ENCODE results near the gene CNP.
"Not testable (repeated sequence)": the region's sequence is repeated elsewhere in the genome, so short reads cannot be mapped to it uniquely, and the experiment has no call there.

The CNP gene

DNA sequence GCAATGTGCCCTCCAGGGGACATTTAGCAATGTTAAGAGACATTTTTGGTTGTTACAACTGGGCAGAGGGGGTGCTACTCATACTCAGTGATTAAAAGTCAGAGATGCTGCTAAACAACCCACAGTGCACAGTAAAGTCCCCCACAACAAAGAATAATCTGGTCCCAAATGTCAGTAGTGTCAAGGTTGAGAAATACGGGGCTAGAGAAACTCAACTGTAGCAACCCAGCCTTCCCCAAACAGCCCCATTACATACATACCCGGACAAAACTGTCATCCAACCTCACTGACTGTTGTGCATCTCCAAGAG lies 30.2 kb downstream of the CNP start:
- DNase-seq (ENCODE audit: insufficient read length) (no peak), FAIRE-seq (no peak)
- TF ChIP-seq POLR2A (IDR thresholded peaks at IDR 0.05; ENCODE audit: low read depth, low read length): no peak
- no peak for TF ChIP-seq TAF1 (IDR thresholded peaks at IDR 0.05; ENCODE audit: borderline replicate concordance, low read depth, low read length)
- TF ChIP-seq POLR2AphosphoS5 (IDR thresholded peaks at IDR 0.05; ENCODE audit: low read depth, low read length): 0 out of 2 replicates have a peak, but pooled peaks have one; percentile 14

DNA sequence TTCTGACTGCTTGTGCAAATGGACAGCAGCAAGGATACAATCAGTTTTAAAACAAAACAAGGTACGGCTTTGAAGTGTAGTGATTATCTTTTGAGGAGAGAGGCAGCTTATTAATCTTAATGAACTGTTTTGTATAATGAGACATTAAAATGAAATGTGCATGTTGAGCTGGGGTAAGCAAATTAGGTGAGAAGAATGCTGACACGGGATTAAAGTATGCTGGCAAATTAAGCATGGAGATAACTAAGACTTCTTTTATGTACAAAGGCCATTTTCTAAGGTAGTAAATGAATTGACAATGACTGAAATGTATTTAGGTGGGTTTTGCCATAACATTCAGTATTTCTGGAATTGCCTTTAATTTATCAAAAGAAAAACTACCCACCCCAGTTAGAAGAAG lies 31.9 kb downstream of the CNP start:
- no peak for FAIRE-seq

DNA sequence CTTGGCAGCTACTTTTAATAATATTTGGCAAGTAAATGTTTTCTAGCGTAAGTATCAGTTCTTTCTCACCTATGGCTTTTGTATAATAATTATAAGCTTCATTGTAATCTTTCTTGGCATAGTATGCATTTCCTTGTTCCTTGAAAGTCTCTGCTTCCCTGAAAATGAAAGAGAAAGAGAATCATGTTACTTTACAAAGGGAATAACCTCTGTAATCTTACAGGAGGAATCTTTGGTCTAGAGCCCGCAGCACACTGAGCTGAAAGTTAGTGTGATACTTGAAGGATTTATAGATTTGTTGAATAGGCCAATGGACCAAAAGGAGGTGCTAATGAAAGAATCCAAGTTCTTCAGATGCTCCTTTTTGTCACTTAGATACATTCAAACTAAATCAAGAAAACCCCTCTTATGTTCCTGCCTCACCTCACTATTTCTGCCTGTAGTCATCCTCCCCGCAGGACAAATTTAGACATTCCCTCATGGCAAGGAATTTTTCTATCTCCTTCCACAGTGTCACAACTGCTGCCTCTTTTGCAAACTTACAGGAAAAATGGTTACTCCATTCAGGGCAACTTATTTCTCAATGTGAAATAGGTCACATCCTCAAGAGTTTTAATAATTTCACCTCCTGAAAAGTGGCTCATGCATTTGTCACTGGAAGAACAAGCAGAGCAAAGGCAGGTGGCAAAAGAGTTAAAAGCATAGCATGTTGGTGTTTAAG lies 34.0 kb downstream of the CNP start:
- DNase-seq (ENCODE audit: insufficient read length) (no peak), FAIRE-seq (no peak)
- TF ChIP-seq POLR2AphosphoS5 (IDR thresholded peaks at IDR 0.05; ENCODE audit: low read depth, low read length): no peak
- no peak for TF ChIP-seq POLR2A (IDR thresholded peaks at IDR 0.05; ENCODE audit: low read depth, low read length)
- no peak for TF ChIP-seq TAF1 (IDR thresholded peaks at IDR 0.05; ENCODE audit: borderline replicate concordance, low read depth, low read length)

More for the DNA sequence above, 31.9 kb downstream of the CNP start:
- no peak for DNase-seq (ENCODE audit: insufficient read length)
- TF ChIP-seq POLR2AphosphoS5 (IDR thresholded peaks at IDR 0.05; ENCODE audit: low read depth, low read length): no peak
- TF ChIP-seq POLR2A (IDR thresholded peaks at IDR 0.05; ENCODE audit: low read depth, low read length): no peak

DNA sequence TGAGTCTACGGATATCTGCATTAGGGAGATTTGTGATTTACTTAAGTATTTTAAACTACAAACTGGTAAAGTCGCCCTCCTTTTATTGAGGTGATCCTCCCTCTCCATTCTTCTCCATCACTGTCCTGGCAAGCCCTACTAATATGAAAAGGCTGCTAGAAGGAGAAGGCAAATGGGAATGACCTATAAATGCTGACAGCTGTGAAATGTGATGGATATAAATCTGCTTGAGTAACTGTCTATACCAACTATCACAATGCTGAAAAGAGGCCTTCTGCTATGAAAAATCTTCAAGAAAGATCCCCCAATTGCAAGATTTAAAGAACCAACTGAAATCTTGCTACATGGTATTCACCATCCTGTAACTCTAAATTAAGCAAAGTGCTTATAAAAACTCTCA lies 35.1 kb downstream of the CNP start:
- no peak for FAIRE-seq

DNA sequence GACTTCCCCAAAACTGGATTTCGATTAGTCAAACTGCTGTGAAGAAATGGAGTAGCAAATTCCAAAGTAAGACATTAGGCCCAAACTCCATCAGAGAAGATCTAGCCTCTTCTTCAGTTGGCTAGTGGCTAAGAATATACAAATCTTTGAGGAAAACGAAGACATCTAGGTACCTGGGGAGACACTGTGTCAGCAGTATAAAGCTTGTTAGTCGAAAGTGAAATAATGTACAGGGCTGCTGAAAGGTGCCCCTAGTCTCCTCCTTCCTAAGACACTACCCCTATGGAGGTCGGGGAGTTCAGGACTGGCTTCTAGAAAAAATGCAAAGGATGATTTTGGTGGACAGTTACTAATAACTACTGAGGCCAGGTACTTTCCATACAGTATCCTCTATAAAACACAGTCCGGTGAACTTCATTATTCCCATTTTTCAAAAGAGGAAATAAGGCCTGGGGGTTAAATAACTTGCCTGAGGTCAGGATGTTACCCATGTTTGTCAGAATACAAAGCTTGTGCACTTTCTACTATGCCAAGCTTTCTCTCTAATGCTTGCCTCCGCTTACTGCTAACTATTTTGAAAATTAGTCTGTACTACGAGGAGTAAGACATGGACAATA lies 35.7 kb downstream of the CNP start:
- no peak for TF ChIP-seq POLR2AphosphoS5 (IDR thresholded peaks at IDR 0.05; ENCODE audit: low read depth, low read length)
- TF ChIP-seq TAF1 (IDR thresholded peaks at IDR 0.05; ENCODE audit: borderline replicate concordance, low read depth, low read length): no peak
- TF ChIP-seq POLR2A (IDR thresholded peaks at IDR 0.05; ENCODE audit: low read depth, low read length): no peak
- no peak for FAIRE-seq
- DNase-seq (ENCODE audit: insufficient read length): no peak

More for the DNA sequence above, 35.1 kb downstream of the CNP start:
- no peak for DNase-seq (ENCODE audit: insufficient read length)
- TF ChIP-seq POLR2AphosphoS5 (IDR thresholded peaks at IDR 0.05; ENCODE audit: low read depth, low read length) (no peak), POLR2A (IDR thresholded peaks at IDR 0.05; ENCODE audit: low read depth, low read length) (no peak), TAF1 (IDR thresholded peaks at IDR 0.05; ENCODE audit: borderline replicate concordance, low read depth, low read length) (no peak)

DNA sequence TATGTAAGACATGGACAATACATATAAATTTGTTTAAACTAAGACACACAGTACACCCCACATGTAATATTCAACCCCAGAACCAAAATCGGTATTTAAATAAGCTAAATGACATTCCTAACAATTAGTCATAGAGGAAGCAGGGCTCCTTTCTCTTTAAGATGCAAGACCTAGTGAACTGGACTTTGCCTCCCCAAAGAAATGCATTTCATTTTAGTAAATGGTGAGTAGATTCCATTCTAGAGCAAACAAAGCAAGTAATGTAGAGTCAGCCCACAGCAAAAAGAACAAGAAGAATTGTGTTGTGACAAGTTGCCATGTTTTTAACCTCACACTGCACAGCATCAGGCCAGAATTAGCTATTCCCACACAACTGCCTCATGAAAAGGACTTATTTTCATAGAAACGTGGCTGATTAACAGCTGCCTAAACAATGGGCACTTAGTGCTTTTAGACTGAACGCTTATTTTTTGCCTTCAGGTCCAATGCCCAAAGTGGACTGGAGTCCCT lies 36.3 kb downstream of the CNP start:
- no peak for DNase-seq (ENCODE audit: insufficient read length)
- no peak for FAIRE-seq
- TF ChIP-seq POLR2A (IDR thresholded peaks at IDR 0.05; ENCODE audit: low read depth, low read length) (no peak), TAF1 (IDR thresholded peaks at IDR 0.05; ENCODE audit: borderline replicate concordance, low read depth, low read length) (no peak), POLR2AphosphoS5 (IDR thresholded peaks at IDR 0.05; ENCODE audit: low read depth, low read length) (no peak)

DNA sequence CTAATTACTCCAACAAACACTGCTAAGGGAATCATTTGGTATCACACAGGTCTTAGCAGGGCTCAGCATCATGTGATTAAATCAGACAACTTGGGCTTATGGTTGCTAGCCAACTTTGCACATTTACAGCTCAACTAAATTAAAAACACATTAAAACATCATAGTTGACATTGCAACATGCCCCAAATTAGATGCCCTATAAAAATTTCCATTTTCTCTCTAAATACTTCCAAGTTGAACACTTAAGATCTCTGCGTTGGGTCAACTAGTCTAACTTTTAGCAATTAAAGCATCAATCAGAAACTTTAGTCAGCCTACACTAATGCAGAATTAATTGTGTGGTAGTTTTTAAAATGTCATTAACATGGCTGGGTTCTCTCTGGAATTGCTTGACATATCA lies 38.6 kb downstream of the CNP start:
- no peak for TF ChIP-seq POLR2A (IDR thresholded peaks at IDR 0.05; ENCODE audit: low read depth, low read length)
- no peak for TF ChIP-seq TAF1 (IDR thresholded peaks at IDR 0.05; ENCODE audit: borderline replicate concordance, low read depth, low read length)
- no peak for TF ChIP-seq POLR2AphosphoS5 (IDR thresholded peaks at IDR 0.05; ENCODE audit: low read depth, low read length)
- no peak for DNase-seq (ENCODE audit: insufficient read length)
- FAIRE-seq: no peak

DNA sequence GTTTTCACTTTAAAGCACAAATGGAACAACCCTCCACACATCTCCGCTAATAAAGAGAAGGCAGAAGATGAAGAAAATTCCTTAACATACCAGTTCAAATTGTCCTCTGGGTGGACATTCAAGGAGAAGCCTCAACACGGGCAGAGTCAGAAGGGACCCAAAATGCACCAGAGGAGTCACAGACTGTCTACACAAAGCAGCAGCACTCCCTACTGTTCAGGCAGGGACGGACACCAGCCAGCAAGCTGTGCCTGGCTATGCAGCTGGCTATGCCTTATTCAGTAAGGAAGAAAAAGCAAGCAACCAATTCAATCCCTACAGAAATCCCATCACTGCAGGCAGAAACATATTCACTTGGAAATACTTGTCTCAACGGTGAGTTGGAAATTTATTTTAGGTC lies 42.6 kb downstream of the CNP start:
- FAIRE-seq (no peak), DNase-seq (ENCODE audit: insufficient read length) (no peak)
- no peak for TF ChIP-seq POLR2AphosphoS5 (IDR thresholded peaks at IDR 0.05; ENCODE audit: low read depth, low read length)
- TF ChIP-seq POLR2A (IDR thresholded peaks at IDR 0.05; ENCODE audit: low read depth, low read length): no peak
- TF ChIP-seq TAF1 (IDR thresholded peaks at IDR 0.05; ENCODE audit: borderline replicate concordance, low read depth, low read length): no peak

DNA sequence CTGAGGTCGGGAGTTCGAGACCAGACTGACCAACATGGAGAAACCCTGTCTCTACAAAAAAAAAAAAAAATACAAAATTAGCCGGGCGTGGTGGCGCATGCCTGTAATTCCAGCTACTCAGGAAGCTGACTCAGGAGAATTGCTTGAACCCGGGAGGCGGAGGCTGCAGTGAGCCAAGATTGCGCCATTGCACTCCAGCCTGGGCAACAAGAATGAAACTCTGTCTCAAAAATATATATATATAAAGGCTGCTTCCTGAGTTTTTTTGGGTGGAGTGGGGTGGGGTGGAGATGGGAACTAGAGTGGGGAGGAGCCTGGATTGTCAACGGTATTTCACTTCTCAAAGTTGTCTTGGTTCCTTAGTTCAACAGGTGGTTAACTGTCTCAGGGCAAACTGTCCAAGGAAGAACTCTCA lies 43.7 kb downstream of the CNP start:
- DNase-seq (ENCODE audit: insufficient read length); FAIRE-seq: not testable (repeated sequence)

DNA sequence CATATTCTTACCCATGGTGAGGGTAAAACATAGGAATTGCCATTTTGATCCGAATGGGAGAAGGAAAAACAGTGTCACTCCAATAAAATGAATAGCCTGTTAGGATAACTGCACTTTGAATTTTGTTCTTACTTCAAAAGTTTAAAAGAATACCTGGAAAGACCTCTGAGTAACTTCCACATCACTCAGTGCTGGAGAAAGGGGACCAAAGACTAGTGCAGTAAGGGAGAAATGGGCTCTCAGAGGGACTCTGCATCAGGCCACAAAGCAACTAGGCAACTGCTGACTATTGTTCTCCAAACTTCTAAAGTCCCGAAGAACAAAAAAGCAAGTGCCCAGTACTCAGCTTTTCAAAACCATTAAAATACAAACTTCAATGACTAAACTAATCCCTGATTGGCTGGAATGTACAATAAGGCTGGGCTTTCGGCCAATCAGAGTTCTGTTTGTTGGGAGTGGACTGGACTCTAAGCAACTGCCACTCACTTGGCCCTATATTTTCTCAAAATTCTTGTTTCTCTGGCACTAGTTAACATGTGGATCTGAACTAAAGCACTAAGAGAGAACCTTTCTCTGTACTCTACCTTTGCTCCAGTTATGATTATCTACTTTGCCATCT lies 44.4 kb downstream of the CNP start:
- no peak for DNase-seq (ENCODE audit: insufficient read length)
- TF ChIP-seq POLR2AphosphoS5 (IDR thresholded peaks at IDR 0.05; ENCODE audit: low read depth, low read length): no peak
- no peak for FAIRE-seq

DNA sequence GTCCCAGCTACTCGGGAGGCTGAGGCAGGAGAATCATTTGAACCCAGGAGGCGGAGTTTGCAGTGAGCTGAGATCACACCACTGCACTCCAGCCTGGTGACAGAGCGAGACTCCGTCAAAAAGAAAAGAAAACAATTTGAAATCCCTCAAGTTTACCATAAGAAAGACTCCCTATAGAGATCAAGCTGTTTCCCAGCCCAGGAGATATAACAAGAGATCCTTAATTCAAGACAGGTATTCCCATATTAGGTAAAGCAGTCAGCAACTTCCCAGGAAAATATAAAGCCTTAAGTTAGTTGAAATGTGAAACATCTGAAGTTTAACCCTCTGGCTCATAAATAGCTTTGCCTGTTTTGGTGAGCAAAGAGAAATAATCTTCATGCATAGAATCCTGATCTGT lies 45.8 kb downstream of the CNP start:
- DNase-seq (ENCODE audit: insufficient read length): not testable (repeated sequence)

DNA sequence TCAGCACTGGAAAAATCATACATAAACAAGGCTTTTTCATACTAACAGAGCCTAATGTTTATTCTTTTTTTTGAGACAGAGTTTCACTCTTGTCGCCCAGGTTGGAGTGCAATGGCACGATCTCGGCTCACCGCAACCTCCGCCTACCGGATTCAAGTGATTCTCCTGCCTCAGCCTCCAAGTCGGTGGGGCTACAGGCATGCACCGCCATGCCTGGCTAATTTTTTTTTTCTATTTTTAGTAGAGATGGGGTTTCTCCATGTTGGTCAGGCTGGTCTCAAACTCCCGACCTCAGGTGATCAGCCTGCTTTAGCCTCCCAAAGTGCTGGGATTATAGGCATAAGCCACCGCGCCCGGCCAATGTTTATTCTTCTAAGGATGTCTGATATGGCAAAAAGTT lies 47.1 kb downstream of the CNP start:
- FAIRE-seq; DNase-seq (ENCODE audit: insufficient read length): not testable (repeated sequence)

More for the DNA sequence above, 45.8 kb downstream of the CNP start:
- not testable (repeated sequence) for FAIRE-seq

DNA sequence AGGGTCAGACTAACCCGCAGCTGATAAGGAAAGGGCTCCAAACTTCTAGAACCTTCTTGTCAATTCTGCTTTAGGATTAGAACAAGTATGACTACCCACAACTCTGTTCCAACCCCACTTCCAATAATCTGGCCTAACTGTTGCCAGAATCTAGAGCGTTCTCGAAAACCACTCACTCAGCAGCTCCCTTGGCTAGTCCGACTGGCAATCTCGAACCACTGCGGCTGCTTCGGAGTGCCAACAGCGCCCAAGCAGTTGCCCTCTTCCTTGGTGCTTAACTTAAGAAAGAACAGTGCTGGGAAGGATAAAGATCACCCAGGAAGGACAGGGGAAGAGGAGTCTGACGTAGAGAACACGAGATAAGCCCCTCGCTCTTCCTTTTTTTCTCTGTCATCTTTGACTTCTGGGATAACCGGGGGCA lies 49.8 kb downstream of the CNP start:
- FAIRE-seq (no peak), DNase-seq (ENCODE audit: insufficient read length) (no peak)
- TF ChIP-seq POLR2AphosphoS5 (IDR thresholded peaks at IDR 0.05; ENCODE audit: low read depth, low read length) (no peak), POLR2A (IDR thresholded peaks at IDR 0.05; ENCODE audit: low read depth, low read length) (no peak), TAF1 (IDR thresholded peaks at IDR 0.05; ENCODE audit: borderline replicate concordance, low read depth, low read length) (no peak)

Data from GM12892 (cell line).